ENCODE measurements around the gene WDR44.
"Not testable (repeated sequence)": the region's sequence is repeated elsewhere in the genome, so short reads cannot be mapped to it uniquely, and the experiment has no call there.

The WDR44 gene

GRCh38 chrX:118345464-118346257 is at the start of gene WDR44:
TSS of gene WDR44 (plus strand) at chrX:118346106. CDS start at chrX:118346504, 398 bp downstream.
- peak; percentile 97 for DNase-seq

DNA sequence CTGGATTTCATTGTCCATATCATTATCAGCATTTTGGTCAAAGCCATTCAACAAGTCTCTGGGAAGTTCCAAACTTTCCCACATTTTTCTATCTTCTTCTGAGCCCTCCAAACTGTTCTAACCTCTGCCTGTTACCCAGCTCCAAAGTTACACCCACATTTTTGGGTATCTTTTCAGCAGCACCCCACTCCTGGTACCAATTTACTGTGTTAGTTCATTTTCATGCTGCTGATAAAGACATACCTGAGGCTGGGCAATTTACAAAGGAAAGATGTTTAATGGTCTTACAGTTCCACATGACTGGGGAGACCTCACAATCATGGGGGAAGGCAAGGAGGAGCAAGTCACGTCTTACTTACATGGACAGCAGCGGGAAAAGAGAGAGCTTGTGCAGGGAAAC is 40.1 kb upstream of the WDR44 start:
- not testable (repeated sequence) for DNase-seq

DNA sequence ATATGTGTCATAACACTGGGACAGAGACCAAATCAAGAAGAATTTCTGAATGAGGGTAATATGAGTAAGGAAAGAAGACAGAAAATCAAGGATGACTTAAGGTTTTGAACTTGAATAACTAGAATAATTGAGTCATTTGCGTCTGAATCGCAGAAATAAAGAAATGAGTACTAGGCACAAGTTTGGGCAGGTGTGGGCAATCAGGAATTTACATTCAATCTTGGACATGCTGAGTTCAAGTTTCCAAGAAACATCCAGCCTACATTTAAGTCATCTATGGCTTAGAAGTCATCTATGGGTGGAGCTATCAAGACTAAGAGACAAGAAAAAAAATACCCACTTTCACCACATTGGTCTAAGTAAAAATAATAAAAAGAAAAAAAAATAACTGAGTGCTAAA is 30.4 kb upstream of the WDR44 start:
- no peak for DNase-seq

GRCh38 chrX:118324588-118324987 is 21.3 kb upstream of the WDR44 start:
- DNase-seq = no peak

DNA sequence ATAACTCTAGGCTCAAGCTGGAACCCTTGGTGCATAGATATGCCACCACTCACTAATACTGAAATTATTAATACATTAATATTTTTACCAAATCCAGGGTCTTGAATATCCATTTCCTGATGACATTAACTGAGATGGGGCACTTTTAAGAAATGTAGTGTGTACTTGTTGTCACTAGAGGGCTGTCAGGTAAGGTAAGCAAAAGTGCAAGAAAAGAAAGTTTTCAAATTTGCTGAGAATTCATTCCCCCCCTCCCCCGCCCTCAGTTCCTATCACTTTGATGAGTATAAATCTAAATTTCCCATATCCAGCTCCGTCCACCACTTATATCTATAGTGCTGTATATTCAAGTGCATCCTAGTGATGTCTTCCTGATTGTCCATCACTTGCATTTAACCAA is 20.5 kb upstream of the WDR44 start:
- peak; percentile 33 for DNase-seq

- DNase-seq = peak; percentile 86
Observed at GRCh38 chrX:118329175-118329574, 16.7 kb upstream of the WDR44 start.

DNA sequence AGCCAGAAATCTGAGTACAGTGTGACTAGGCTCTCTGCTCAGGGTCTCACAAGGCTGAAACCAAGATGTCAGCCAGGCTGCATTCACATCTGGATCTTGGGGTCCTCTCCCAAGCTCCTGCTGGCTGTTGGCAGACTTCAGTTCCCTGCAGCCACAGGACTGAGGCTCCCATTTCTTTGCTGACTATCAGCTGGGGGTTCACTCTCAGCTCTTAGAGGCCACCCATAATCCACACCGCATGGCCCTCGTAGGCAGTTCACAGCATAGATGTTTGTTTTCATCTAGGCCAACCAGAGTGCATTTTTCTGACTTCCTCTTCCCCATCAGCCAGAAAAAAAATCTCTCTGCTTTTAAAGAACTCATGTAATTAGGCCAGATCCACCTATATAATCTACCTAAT is 8.2 kb upstream of the WDR44 start:
- DNase-seq = no peak

- no peak for DNase-seq
Observed at GRCh38 chrX:118338930-118339329, 7.0 kb upstream of the WDR44 start.

DNA sequence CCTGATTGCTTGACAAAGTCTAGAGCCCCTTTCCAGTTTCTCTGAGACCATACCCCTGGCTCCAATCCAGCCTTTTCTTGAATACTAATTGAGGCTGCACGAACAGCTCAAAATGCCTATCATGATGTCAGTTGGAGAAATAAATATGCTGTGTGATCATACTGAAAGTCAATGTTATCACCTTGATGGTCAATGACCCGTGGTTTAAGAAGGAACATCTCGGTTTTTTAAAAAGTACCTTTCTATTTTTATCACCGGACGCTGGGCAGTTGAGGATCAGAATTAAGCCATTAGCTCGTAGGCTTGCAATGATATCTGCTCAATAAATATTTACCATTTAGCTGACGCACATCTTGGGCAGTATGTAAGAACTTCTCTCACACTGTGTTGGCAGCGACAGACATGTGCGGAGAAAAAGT is 852 bp upstream of the WDR44 start:
- no peak for DNase-seq

DNA sequence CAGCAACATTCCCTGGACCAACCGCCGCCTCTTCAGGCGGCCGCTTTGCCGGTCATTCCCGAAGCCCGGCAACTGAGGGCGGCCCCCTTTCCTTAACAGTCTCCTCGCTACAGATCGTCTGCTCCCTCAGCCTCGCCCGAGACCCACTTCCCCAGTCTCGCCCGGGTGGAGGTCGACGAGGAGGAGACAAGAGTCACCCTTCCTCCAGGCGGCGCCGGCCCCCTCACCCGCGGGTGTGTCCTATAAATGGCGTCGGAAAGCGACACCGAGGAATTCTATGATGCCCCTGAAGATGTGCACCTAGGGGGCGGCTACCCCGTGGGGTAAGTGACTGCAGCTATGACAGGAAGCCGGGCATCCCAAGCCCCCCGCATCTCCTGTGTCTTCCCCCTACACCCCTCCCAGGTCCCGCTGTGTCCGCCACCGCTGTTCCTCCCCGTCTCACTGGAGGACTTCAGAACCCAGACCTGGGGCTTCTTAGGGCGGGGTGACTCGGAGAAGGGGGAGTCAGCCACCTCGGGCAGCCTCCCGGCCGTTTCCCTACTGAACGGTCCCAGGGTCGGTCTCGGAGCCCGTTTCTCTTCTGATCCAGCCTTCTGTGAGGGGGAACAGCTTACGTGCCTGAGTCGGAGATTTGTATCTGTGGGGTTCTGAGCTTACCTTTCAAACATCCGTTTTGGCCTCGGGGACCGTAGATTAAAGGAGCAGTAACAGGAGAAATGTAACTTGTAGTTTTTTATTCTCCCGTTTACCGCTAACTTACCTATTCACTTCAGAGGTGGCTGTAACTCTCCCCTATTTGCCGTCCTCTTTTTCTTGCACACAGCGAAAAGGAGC is 570 bp downstream of the WDR44 start:
- DNase-seq = peak; percentile 83

GRCh38 chrX:118347131-118347530 is 1.2 kb downstream of the WDR44 start:
- DNase-seq = peak; percentile 82

- no peak for DNase-seq
Observed at GRCh38 chrX:118347736-118348135, 1.8 kb downstream of the WDR44 start.

GRCh38 chrX:118348186-118348810 is 2.4 kb downstream of the WDR44 start:
- no peak for DNase-seq

DNA sequence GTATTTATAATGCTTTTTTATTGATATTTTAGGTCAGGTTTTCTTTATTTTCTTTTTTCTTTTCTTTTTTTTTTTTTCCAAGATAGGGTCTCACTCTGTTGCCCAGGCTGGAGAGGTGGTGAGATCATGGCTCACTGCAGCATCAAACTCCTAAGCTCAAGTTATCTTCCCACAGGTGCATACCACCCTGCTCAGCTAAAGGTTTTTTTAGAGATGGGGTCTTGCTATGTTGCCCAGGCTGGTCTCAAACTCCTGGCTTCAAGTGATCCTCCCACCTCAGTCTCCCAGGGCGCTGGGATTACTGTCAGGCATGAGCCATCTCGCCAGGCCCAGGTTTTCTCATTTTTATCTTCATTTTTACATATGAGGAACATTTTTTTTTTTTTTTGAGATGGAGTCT is 3.3 kb downstream of the WDR44 start:
- DNase-seq = no peak

- DNase-seq = peak; percentile 52
Observed at GRCh38 chrX:118350221-118350620, 4.3 kb downstream of the WDR44 start.

DNA sequence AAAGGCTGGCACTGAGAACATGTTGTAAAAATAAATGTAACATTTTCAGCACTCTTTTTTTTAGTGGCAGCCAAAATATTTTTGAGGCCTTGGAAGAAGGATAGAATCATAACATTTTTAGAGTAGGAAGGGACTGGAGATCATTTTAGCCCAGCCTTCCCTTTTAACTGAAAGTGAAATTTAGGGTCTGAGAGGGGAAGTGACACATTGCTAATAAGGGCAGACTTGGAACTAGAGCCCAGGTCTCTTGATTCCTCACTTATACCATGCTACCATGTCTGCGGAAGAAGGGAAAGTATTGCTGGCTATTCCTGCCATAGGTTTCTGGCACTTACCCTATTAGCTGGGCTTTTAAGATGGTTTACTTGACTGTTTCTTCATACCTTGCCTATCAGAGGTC is 4.8 kb downstream of the WDR44 start:
- DNase-seq = peak; percentile 69

GRCh38 chrX:118352566-118352965 is 6.7 kb downstream of the WDR44 start:
- DNase-seq = no peak

GRCh38 chrX:118353081-118353850 is 7.4 kb downstream of the WDR44 start:
- DNase-seq = peak; percentile 5

DNA sequence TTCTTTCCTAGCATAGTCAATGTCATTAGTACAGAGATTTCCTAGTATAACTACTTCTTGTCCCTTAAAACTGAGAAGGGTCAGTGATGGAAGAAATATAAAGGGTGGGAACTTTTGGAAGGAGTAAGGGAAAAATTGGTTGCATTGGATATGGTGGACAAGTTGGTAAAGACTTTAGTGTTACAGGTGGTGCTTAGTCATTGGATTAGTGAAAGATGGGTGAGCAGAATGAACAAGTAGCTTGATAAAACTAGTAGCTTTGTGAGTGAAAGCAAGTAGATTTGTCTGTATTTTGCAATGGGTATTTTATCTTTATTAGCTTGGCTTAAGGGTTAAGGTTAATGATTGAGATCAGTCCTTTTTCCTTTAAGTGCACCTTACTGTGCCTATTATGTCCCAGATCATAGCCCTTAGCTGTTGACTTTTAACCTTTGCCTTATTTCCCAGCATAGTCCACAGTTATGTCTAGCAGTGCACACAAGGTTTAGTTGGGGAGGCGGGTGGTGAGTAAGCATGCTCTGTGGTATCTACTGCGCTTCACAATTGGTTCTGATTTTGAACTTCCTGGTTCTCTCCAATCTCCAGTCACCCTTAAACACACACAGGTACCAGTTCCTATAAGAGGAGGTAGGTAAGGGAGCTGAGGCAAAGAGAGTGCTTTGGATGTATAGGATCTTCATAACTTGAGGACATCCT is 9.5 kb downstream of the WDR44 start:
- peak; percentile 18 for DNase-seq

GRCh38 chrX:118356154-118356701 is 10.3 kb downstream of the WDR44 start:
- no peak for DNase-seq

- no peak for DNase-seq
Observed at GRCh38 chrX:118360429-118361125, 14.7 kb downstream of the WDR44 start.
